Mammary epithelial cell (primary cell): ENCODE results near the gene SGF29.

Experiments used
- CTCF ChIP-seq, 2 donors: IDR thresholded peaks in 1 of 2; conservative IDR thresholded peaks in 1 of 2; 2 replicates each; pipeline ENCODE4 v1.5.1; 2011 to 2012; ENCODE audit warnings: inconsistent platforms in 2 of 2, low read length in 2 of 2, mild to moderate bottlenecking in 2 of 2, control low read depth in 1 of 2, low read depth in 1 of 2; ENCODE audit not compliant: insufficient read depth in 1 of 2; ENCODE audit errors: extremely low read depth in 1 of 2
- EZH2 ChIP-seq: IDR thresholded peaks from 2 replicates; pipeline ENCODE4 v1.6.1; 2012; ENCODE audit warnings: low read length, inconsistent platforms, borderline replicate concordance

- TF ChIP-seq CTCF (conservative IDR thresholded peaks at IDR 0.05 in 1 of 2, IDR thresholded peaks at IDR 0.05 in 1 of 2; ENCODE audit: extremely low read depth in 1 of 2, insufficient read depth in 1 of 2, low read depth in 1 of 2, low read length in 2 of 2) (no peak), EZH2 (no peak)
These were observed 20.3 kb downstream of the SGF29 start for GRCh38 chr16:28573738-28574718.
